PC-9 (cell line): ENCODE results near the gene PHOSPHO1. TPM values are rescaled to one million over a fixed set of nuclear protein-coding genes. Genes with fewer than 3 reads are reported as not detected.

Experiments
- total RNA-seq: library from RNA; stranded (reverse); gene quantifications from 2 replicates; pipeline ENCODE4 v1.2.3, GENCODE V29; 2021

Gene PHOSPHO1
- total RNA-seq, 1 experiment from 2014 or later = not detected

Other genes with a start within 250 kb of the PHOSPHO1 start
- 56.5 and 57.4 TPM in 2 replicates for gene IGF2BP1, start 233.4 kb downstream of the PHOSPHO1 start, total RNA-seq
- 0.10 TPM in 1 of 2 replicates, not detected in the other for gene B4GALNT2, start 98.0 kb downstream of the PHOSPHO1 start, total RNA-seq
- gene GNGT2, start 20.2 kb downstream of the PHOSPHO1 start, total RNA-seq = 7.4 and 9.4 TPM in 2 replicates
- not detected in 2 replicates for gene ABI3, start 20.1 kb downstream of the PHOSPHO1 start, total RNA-seq
- 44.8 and 49.8 TPM in 2 replicates for gene ZNF652, start 131.5 kb upstream of the PHOSPHO1 start, total RNA-seq
- gene PHB1, start 184.1 kb upstream of the PHOSPHO1 start, total RNA-seq = 197 and 244 TPM in 2 replicates